GM18502 (cell line): ENCODE results near the gene RAET1G.
"Not testable (repeated sequence)": the region's sequence is repeated elsewhere in the genome, so short reads cannot be mapped to it uniquely, and the experiment has no call there.

Experiments
- ATAC-seq: cut with Tn5 transposase; IDR thresholded peaks from one replicate; pipeline ENCODE4 v1.9.1; 2021; ENCODE audit warnings: mild to moderate bottlenecking; ENCODE audit not compliant: unreplicated experiment, poor library complexity

Gene RAET1G

GRCh38 chr6:149917679-149918078, 5.2 kb downstream of the RAET1G start:
- ATAC-seq, result no peak

GRCh38 chr6:149915970-149916865, 6.7 kb downstream of the RAET1G start:
- ATAC-seq, result no peak

GRCh38 chr6:149913540-149914240, 9.2 kb downstream of the RAET1G start:
- no peak for ATAC-seq

- no peak for ATAC-seq
Measured at GRCh38 chr6:149913085-149913484, 9.8 kb downstream of the RAET1G start.

- not testable (repeated sequence) for ATAC-seq
Measured at GRCh38 chr6:149912680-149913079, 10.2 kb downstream of the RAET1G start.

- ATAC-seq, result no peak
Measured at GRCh38 chr6:149910721-149911151, 12.2 kb downstream of the RAET1G start.

GRCh38 chr6:149909701-149910470, 13.0 kb downstream of the RAET1G start:
- ATAC-seq, result no peak

- ATAC-seq, result not testable (repeated sequence)
Measured at GRCh38 chr6:149908480-149908879, 14.4 kb downstream of the RAET1G start.

- no peak for ATAC-seq
Measured at GRCh38 chr6:149907317-149907716, 15.6 kb downstream of the RAET1G start.

- ATAC-seq, result no peak
Measured at GRCh38 chr6:149906405-149906804, 16.5 kb downstream of the RAET1G start.

- no peak for ATAC-seq
Measured at GRCh38 chr6:149905911-149906371, 17.0 kb downstream of the RAET1G start.

GRCh38 chr6:149905371-149905910, 17.5 kb downstream of the RAET1G start:
- no peak for ATAC-seq

GRCh38 chr6:149904661-149905370, 18.1 kb downstream of the RAET1G start:
- no peak for ATAC-seq

GRCh38 chr6:149903938-149904611, 18.8 kb downstream of the RAET1G start:
- ATAC-seq, result no peak

- no peak for ATAC-seq
Measured at GRCh38 chr6:149901444-149902140, 21.3 kb downstream of the RAET1G start.

- no peak for ATAC-seq
Measured at GRCh38 chr6:149900620-149901443, 22.1 kb downstream of the RAET1G start.

GRCh38 chr6:149899926-149900619, 22.8 kb downstream of the RAET1G start:
- ATAC-seq, result no peak
